Adipose tissue (tissue), 3 donors: ENCODE data around the gene GRAMD1B. TPM values are rescaled to one million over a fixed set of nuclear protein-coding genes. Genes with fewer than 3 reads are reported as not detected.
"Not testable (repeated sequence)": the region's sequence is repeated elsewhere in the genome, so short reads cannot be mapped to it uniquely, and the experiment has no call there.

Experiments used
- H3K27ac ChIP-seq: one replicate; pipeline ENCODE4 v1.5.1; 2013; ENCODE audit warnings: low read depth, low read length
- whole genome bisulfite sequencing, 3 donors: extraction: QIAGEN DNeasy Blood & Tissue Kit; methylation state at CpG; one replicate each; pipeline ENCODE4 v1.1.7; 2013; 5-methylcytosine and 5-hydroxymethylcytosine counted together
- polyA plus RNA-seq, 3 donors: library from polyadenylated mRNA; stranded (reverse); fragments of 200-250 nt; gene quantifications; one replicate each; pipeline ENCODE4 v1.2.3, GENCODE V29; 2013
- donor health status: healthy with polysubstance abuse.
- donor health status: Bipolar disorder and iron deficiency.
- donor health status: healthy.

Gene GRAMD1B
- polyA plus RNA-seq, 3 donors: 0.34 to 1.1 (median 0.69) TPM

- H3K27ac ChIP-seq: no peak overlapping the region
- 85 to 91% (median 89%) methylated on average over 5 of the region's 5 CpGs for WGBS, 3 donors
These were observed 139.3 kb downstream of the GRAMD1B start for GRCh38 chr11:123569393-123569792.

- H3K27ac ChIP-seq: no peak overlapping the region
- 59 to 64% (median 61%) methylated on average over 9 of the region's 9 CpGs for WGBS, 3 donors
These were observed 141.0 kb downstream of the GRAMD1B start for GRCh38 chr11:123570939-123571580.

- 92 to 99% (median 97%) methylated on average over 20 to 21 of the region's 21 CpGs for WGBS, 3 donors
- H3K27ac ChIP-seq: not testable (repeated sequence)
These were observed 142.7 kb downstream of the GRAMD1B start for GRCh38 chr11:123572791-123573190.

- H3K27ac ChIP-seq: no peak overlapping the region
- whole genome bisulfite sequencing, 3 donors: 29 to 40% (median 30%) methylated on average over 2 of the region's 2 CpGs
These were observed 143.2 kb downstream of the GRAMD1B start for GRCh38 chr11:123573286-123573685.

- 73 to 80% (median 75%) methylated on average over 7 of the region's 7 CpGs for WGBS, 3 donors
- no peak overlapping the region for H3K27ac ChIP-seq
These were observed 145.4 kb downstream of the GRAMD1B start for GRCh38 chr11:123575441-123575840.

GRCh38 chr11:123576082-123576481 lies 146.0 kb downstream of the GRAMD1B start:
- WGBS, 3 donors: 31 to 64% (median 40%) methylated on average over 3 of the region's 3 CpGs
- H3K27ac ChIP-seq: no peak overlapping the region

GRCh38 chr11:123576501-123576900 lies 146.4 kb downstream of the GRAMD1B start:
- 18 to 25% (median 23%) methylated on average over 3 of the region's 3 CpGs for WGBS, 3 donors
- H3K27ac ChIP-seq: no peak overlapping the region

- 51 to 58% (median 53%) methylated on average over 37 of the region's 37 CpGs for WGBS, 3 donors
- H3K27ac ChIP-seq: no peak overlapping the region
These were observed 147.1 kb downstream of the GRAMD1B start for GRCh38 chr11:123577081-123577598.

GRCh38 chr11:123578778-123579481 lies 148.9 kb downstream of the GRAMD1B start:
- WGBS, 3 donors: 80 to 85% (median 82%) methylated on average over 15 of the region's 15 CpGs

GRCh38 chr11:123579482-123579812 lies 149.4 kb downstream of the GRAMD1B start:
- H3K27ac ChIP-seq: no peak overlapping the region
- WGBS, 3 donors: 83 to 93% (median 89%) methylated on average over 5 of the region's 5 CpGs

More at GRCh38 chr11:123578778-123579481, 148.9 kb downstream of the GRAMD1B start:
- no peak overlapping the region for H3K27ac ChIP-seq

GRCh38 chr11:123580137-123580536 lies 150.1 kb downstream of the GRAMD1B start:
- 84 to 93% (median 88%) methylated on average over 6 of the region's 6 CpGs for WGBS, 3 donors

GRCh38 chr11:123580557-123581275 lies 150.6 kb downstream of the GRAMD1B start:
- WGBS, 3 donors: 5 to 16% (median 14%) methylated on average over 25 of the region's 25 CpGs

More at GRCh38 chr11:123580137-123580536, 150.1 kb downstream of the GRAMD1B start:
- H3K27ac ChIP-seq: no peak overlapping the region

GRCh38 chr11:123581651-123582399 lies 151.8 kb downstream of the GRAMD1B start:
- no peak overlapping the region for H3K27ac ChIP-seq
- WGBS, 3 donors: 84 to 88% (median 88%) methylated on average over 22 of the region's 22 CpGs

More at GRCh38 chr11:123580557-123581275, 150.6 kb downstream of the GRAMD1B start:
- no peak overlapping the region for H3K27ac ChIP-seq

GRCh38 chr11:123582992-123583504 lies 153.0 kb downstream of the GRAMD1B start:
- WGBS, 3 donors: 90 to 94% (median 92%) methylated on average over 12 of the region's 12 CpGs
- H3K27ac ChIP-seq: no peak overlapping the region

GRCh38 chr11:123584186-123584585 lies 154.1 kb downstream of the GRAMD1B start:
- WGBS, 3 donors: 89 to 97% (median 91%) methylated on average over 3 to 4 of the region's 4 CpGs
- H3K27ac ChIP-seq: no peak overlapping the region

GRCh38 chr11:123584737-123585136 lies 154.7 kb downstream of the GRAMD1B start:
- WGBS, 3 donors: 86 to 92% (median 86%) methylated on average over 7 of the region's 7 CpGs
- H3K27ac ChIP-seq: no peak overlapping the region

- WGBS, 3 donors: 68 to 82% (median 70%) methylated on average over 5 of the region's 5 CpGs
- no peak overlapping the region for H3K27ac ChIP-seq
These were observed 155.1 kb downstream of the GRAMD1B start for GRCh38 chr11:123585206-123585605.

- H3K27ac ChIP-seq: no peak overlapping the region
- WGBS, 3 donors: 46 to 80% (median 50%) methylated on average over 5 of the region's 5 CpGs
These were observed 155.6 kb downstream of the GRAMD1B start for GRCh38 chr11:123585706-123586105.
